Keratinocyte (primary cell): Measurements from ENCODE around the gene CCDC174. TPM values are rescaled to one million over a fixed set of nuclear protein-coding genes. Genes with fewer than 3 reads are reported as not detected.

Source experiments
- DNase-seq: peaks from one replicate; pipeline ENCODE4 v3.0.0-alpha.2; 2011; ENCODE audit warnings: low read depth, missing footprints, low spot score
- FAIRE-seq: peaks from 2 replicates; lab custom pipeline; 2011; peaks lifted over from hg19 to GRCh38; lab: Jason Lieb, UNC
- H2AFZ ChIP-seq: 2 replicates; pipeline ENCODE4 v1.6.0; 2012; ENCODE audit warnings: low read length, control low read depth, inconsistent platforms; ENCODE audit not compliant: control insufficient read depth
- H3K27ac ChIP-seq: 2 replicates; pipeline ENCODE4 v1.5.1; 2011; ENCODE audit warnings: low read length; ENCODE audit not compliant: control insufficient read depth, insufficient read depth
- H3K27me3 ChIP-seq: 3 replicates; pipeline ENCODE4 v1.6.0; 2011; ENCODE audit warnings: low read length; ENCODE audit not compliant: control insufficient read depth, insufficient read depth; ENCODE audit errors: extremely low read depth
- H3K36me3 ChIP-seq, 2 experiments: 2 replicates in 1 of 2; 3 replicates in 1 of 2; pipeline ENCODE4 v1.5.1; 2011; ENCODE audit warnings: low read length in 2 of 2, mild to moderate bottlenecking in 1 of 2; ENCODE audit not compliant: control insufficient read depth in 2 of 2, insufficient read depth in 2 of 2; ENCODE audit errors: extremely low read depth in 1 of 2
- H3K4me1 ChIP-seq: 3 replicates; pipeline ENCODE4 v1.5.1; 2011; ENCODE audit warnings: low read length; ENCODE audit not compliant: control insufficient read depth, insufficient read depth; ENCODE audit errors: extremely low read depth
- H3K4me2 ChIP-seq: 3 replicates; pipeline ENCODE4 v1.6.0; 2011; ENCODE audit warnings: low read depth, low read length; ENCODE audit not compliant: control insufficient read depth, insufficient read depth; ENCODE audit errors: extremely low read depth
- H3K4me3 ChIP-seq, 3 experiments: fragments of 200-600 bp in 1 of 3; sonication (generic) in 1 of 3; 2 replicates in 2 of 3; 3 replicates in 1 of 3; pipeline ENCODE4 v1.5.1; 2011 to 2016; ENCODE audit warnings: low read length in 3 of 3, mild to moderate bottlenecking in 3 of 3, control low read depth in 2 of 3, inconsistent platforms in 1 of 3, low read depth in 1 of 3, mixed read lengths in 1 of 3, mixed run types in 1 of 3, moderate library complexity in 1 of 3; ENCODE audit not compliant: control insufficient read depth in 2 of 3, insufficient read depth in 2 of 3; ENCODE audit errors: extremely low read depth in 1 of 3
- H3K79me2 ChIP-seq: 2 replicates; pipeline ENCODE4 v1.6.0; 2012; ENCODE audit warnings: low read length; ENCODE audit not compliant: control insufficient read depth, insufficient read depth
- H3K9ac ChIP-seq: 3 replicates; pipeline ENCODE4 v1.6.0; 2011; ENCODE audit warnings: low read length; ENCODE audit not compliant: control insufficient read depth, insufficient read depth; ENCODE audit errors: extremely low read depth
- H3K9me1 ChIP-seq: 3 replicates; pipeline ENCODE4 v1.6.0; 2011; ENCODE audit warnings: low read length; ENCODE audit not compliant: control insufficient read depth, insufficient read depth; ENCODE audit errors: extremely low read depth
- H3K9me3 ChIP-seq: 2 replicates; pipeline ENCODE4 v1.5.1; 2012; ENCODE audit warnings: low read depth, low read length; ENCODE audit not compliant: control insufficient read depth
- H4K20me1 ChIP-seq: 3 replicates; pipeline ENCODE4 v1.6.0; 2011; ENCODE audit warnings: low read length; ENCODE audit not compliant: control insufficient read depth, insufficient read depth; ENCODE audit errors: extremely low read depth
- CTCF ChIP-seq, 3 experiments: IDR thresholded peaks in 1 of 3; conservative IDR thresholded peaks in 1 of 3; optimal IDR thresholded peaks in 1 of 3; 2 replicates in 2 of 3; 3 replicates in 1 of 3; pipeline versions ENCODE3 to v1.5.1; 2011; ENCODE audit warnings: low read length in 3 of 3, mild to moderate bottlenecking in 3 of 3, moderate library complexity in 2 of 3, control low read depth in 1 of 3, inconsistent platforms in 1 of 3; ENCODE audit not compliant: insufficient read depth in 2 of 3; ENCODE audit errors: extremely low read depth in 1 of 3
- EZH2 ChIP-seq: IDR thresholded peaks from one replicate; pipeline ENCODE4 v1.6.1; 2012; ENCODE audit warnings: inconsistent platforms, mild to moderate bottlenecking, low read length, moderate library complexity
- dilution Hi-C: fragments of 300-500 bp; cut with MboI; formaldehyde crosslinking; loops from one replicate; pipeline ENCODE4 v1.7.0; 2020; ENCODE audit warnings: low sequenced_read_pairs; ENCODE audit not compliant: extremely low pct_ligation_motif_present
- polyA plus RNA-seq, 5 experiments: library from polyadenylated mRNA; depleted of rRNA in 3 of 5; stranded (reverse) in 3 of 5; stranded (forward) in 1 of 5; unstranded in 1 of 5; fragments of >200 nt; gene quantifications; 1 replicate in 1 of 5; 2 replicates in 3 of 5; 3 replicates in 1 of 5; pipeline versions ENCODE4 v1.2.1 to v1.2.3, GENCODE V29; 2011 to 2012; ENCODE audit warnings: missing spikeins in 2 of 5, low read depth in 1 of 5, low replicate concordance in 1 of 5

Gene CCDC174
- polyA plus RNA-seq, 1 donor (not counting 4 experiments of a cell fraction or from before 2014, with no cell fraction given): 6.2 TPM

GRCh38 chr3:14622368-14622767, 29.2 kb upstream of the CCDC174 start:
- H3K9ac ChIP-seq: no peak overlapping the region
- no peak for TF ChIP-seq CTCF (optimal IDR thresholded peaks at IDR 0.05 in 1 of 3, IDR thresholded peaks at IDR 0.05 in 1 of 3, conservative IDR thresholded peaks at IDR 0.05 in 1 of 3; ENCODE audit: extremely low read depth in 1 of 3, insufficient read depth in 2 of 3, low read length in 3 of 3)
- TF ChIP-seq EZH2: no peak
- H2AFZ ChIP-seq: no peak overlapping the region
- no peak for FAIRE-seq
- H3K4me1 ChIP-seq: peaks cover 6% of the 10 kb centered on the region
- H3K9me3 ChIP-seq: no peaks in the 10 kb centered on the region
- DNase-seq: no peak
- no peaks in the 10 kb centered on the region for H3K36me3 ChIP-seq
- H3K27ac ChIP-seq: no peak overlapping the region
- H3K9me1 ChIP-seq: no peaks in the 10 kb centered on the region
- dilution Hi-C loops: no loop called here
- H4K20me1 ChIP-seq: no peaks in the 10 kb centered on the region
- no peak overlapping the region for H3K4me3 ChIP-seq
- no peak overlapping the region for H3K4me2 ChIP-seq
- H3K79me2 ChIP-seq: no peaks in the 10 kb centered on the region
- no peaks in the 10 kb centered on the region for H3K27me3 ChIP-seq

GRCh38 chr3:14623569-14624051, 28.0 kb upstream of the CCDC174 start:
- Histone ChIP-seq H3K36me3 (no peaks in the 10 kb centered on the region), H3K9me3 (no peaks in the 10 kb centered on the region), H3K9ac (no peak overlapping the region), H3K4me1 (no peaks in the 10 kb centered on the region), H3K4me3 (no peak overlapping the region), H3K79me2 (no peaks in the 10 kb centered on the region), H3K4me2 (no peak overlapping the region), H4K20me1 (no peaks in the 10 kb centered on the region), H2AFZ (no peak overlapping the region), H3K27ac (no peak overlapping the region), H3K27me3 (no peaks in the 10 kb centered on the region), H3K9me1 (no peaks in the 10 kb centered on the region)
- DNase-seq (no peak), FAIRE-seq (no peak)
- dilution Hi-C loops: no loop called here
- TF ChIP-seq CTCF (optimal IDR thresholded peaks at IDR 0.05 in 1 of 3, IDR thresholded peaks at IDR 0.05 in 1 of 3, conservative IDR thresholded peaks at IDR 0.05 in 1 of 3; ENCODE audit: extremely low read depth in 1 of 3, insufficient read depth in 2 of 3, low read length in 3 of 3) (no peak), EZH2 (no peak)
